Activated CD4-positive, alpha-beta T cell treated with anti-CD3 and anti-CD28 coated beads, Interleukin-2, amount 50 U/mL, for 4 hours (primary cell): Measurements from ENCODE around the gene GCH1.

Experiments
- DNase-seq, 2 experiments: peaks; one replicate each; pipeline ENCODE4 v3.0.0-alpha.2; 2020

Gene GCH1

DNA sequence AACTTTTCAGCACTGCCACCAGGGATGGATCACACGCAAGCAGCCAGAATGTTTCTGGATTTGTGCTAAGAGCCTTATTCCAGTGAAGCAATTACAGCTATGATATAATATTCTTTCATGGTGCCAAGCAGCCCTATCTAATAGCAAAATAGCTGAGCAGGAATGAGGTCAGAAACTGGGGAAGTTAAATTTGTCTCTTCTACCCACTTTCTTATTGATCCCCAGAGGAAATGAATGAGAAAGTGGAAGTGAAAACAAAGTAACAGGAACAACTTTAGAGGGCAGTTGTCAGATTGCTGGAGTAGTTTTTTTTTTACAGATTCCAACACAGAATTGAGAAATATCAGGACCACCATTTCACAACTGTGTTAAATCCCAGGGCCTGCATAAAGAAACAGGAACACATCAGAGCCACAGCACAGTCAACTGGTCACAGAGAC, 44.8 kb downstream of the GCH1 start:
- DNase-seq: no peak

DNA sequence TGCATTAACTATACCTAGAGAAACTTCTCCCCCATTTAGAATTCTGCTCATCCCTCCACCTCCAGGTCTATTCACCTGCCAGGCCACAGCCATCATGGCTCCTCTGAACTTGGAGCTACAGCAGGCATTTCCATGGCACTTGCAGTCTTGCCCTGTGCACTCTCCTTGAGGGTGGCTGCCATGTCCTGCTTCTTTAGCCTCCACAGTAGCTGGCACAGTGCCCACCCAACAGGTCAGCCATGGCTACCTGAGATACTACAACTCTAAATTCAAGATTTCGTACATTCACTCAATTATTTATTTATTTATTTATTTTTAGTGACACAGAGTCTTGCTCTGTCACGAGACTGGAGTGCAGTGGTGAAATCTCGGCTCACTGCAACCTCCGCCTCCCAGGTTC, 46.5 kb downstream of the GCH1 start:
- DNase-seq: no peak

GRCh38 chr14:54854181-54854580, 48.4 kb downstream of the GCH1 start:
- DNase-seq: no peak

- no peak for DNase-seq
These were observed 49.3 kb downstream of the GCH1 start for GRCh38 chr14:54853339-54853738.

DNA sequence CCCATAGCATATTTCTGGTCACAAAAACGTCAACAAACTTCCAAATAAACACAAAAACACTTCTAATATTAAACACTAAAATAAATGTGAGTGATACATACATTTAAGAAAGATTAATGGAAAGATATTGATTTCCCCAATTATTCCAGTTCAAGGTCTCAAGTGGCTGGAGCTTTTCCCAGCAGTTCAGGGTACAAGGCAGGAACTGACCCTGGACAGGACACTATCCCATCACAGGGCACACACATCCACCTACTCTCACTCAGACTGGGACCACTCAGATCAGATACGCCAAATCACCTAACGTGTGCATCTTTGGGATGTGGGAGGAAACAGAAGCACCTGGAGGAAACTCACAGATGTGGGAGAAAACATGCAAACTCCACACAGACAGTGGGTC, 50.4 kb downstream of the GCH1 start:
- DNase-seq: no peak

GRCh38 chr14:54848910-54849309, 53.7 kb downstream of the GCH1 start:
- no peak for DNase-seq

DNA sequence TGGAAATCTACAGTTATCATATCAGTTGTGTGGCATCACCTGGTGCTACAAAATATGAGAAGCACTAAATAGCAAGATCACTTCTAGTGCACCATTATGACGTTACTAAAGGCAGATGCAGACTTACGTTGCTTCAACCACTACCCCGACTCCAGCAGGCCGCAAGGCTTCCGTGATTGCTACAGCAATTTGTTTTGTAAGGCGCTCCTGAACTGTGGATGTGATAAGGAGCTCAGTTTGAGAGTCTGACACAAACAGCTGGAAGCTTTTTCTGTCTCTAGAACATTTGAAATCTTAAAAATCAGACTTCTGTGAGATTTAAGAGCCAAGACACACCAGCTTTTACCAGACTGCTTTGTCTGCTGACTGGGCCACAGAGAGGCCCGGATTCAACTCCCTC, 57.0 kb downstream of the GCH1 start:
- no peak for DNase-seq

DNA sequence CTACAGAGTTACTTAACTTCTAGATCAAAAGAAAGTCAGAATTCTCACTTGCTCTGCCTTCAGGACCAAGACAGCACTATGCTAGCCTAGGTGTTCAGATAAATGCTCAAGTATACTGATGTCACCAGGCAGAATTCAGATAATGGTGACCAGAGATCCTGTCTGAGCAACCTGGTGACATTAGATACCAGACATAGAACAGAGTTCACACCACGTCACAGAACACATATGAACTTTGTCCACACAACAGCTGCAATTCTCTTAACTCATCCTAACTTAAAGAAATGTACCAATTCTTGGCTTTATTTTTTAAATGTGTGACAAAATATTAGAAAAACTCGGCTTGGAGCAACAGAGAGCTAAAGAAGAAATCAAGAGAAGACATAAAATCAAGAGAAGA, 58.1 kb downstream of the GCH1 start:
- no peak for DNase-seq

GRCh38 chr14:54840798-54841197, 61.8 kb downstream of the GCH1 start:
- no peak for DNase-seq

GRCh38 chr14:54840336-54840735, 62.3 kb downstream of the GCH1 start:
- DNase-seq: no peak

DNA sequence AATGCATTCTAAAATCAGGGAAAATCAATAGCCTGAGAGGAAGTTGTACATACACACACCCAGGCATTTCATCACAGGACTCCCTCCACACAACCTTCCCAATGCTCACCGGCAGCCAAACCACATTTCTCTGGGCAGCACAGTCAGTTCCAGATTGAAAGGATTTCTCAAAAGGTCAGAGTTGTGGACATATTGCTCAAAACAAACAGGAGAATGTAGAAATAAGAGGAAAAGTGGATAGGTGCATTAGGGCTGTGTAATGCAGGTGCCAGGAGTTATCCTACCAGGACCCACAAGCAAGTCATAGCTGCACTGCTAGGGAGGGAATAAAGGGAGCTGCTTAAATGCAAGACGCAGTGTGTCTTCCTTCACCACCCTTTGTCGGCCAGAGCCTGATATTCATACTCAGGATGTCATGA, 62.9 kb downstream of the GCH1 start:
- no peak for DNase-seq

DNA sequence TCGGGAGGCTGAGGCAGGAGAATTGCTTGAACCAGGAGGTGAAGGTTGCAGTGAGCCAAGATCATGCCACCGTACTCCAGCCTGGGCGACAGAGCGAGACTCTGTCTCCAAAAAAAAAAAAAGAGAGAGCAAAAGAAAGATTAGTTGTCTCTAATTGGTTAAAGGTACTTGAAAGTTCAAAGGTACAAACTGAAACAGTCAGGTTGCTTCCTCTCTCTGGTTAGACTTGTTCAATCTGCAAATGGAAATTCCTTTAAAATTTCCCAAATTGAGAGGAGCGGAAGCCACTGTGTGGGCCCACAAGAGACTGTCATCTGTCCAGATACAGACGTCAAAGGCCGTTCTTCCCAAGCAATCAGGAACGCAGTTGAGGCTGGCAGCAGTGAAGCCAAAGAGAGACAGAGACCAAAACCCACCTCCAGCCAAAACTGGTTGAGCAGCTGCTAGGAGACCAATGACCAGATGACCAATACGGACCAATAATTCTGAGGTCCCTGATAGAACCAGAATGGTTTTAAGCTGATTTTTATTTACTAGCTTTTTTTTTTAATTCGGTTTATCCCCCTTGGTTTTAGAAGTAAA, 63.6 kb downstream of the GCH1 start:
- no peak for DNase-seq

DNA sequence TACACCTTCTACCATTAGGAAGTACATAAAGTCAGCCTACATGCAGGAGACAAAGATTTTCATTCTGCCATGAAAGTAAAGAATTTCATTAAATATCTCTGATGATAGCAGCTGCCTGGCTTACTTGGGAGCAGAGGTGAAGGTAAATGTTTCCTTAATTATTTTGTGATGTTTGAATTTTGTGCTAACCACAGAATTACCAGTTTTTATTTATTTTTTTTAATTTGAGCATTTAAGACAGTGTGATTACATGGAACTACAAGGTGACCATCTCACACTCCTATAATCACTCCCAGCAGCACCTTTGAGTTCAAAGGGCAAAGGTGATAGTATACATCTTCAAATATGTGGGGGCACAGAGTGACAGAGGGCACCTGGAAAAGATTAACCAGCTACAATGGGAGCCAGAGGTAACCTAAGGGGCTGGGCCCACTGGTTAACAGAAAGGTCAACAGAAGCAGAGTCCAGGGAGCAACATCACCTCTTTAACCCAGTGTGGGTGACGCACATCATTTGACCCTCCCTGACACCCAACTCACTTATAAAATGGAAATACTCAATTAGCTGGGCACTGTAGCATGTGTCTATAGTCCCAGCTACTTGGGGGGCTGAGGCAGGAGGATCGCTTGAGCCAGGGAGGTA, 65.0 kb downstream of the GCH1 start:
- DNase-seq: no peak

DNA sequence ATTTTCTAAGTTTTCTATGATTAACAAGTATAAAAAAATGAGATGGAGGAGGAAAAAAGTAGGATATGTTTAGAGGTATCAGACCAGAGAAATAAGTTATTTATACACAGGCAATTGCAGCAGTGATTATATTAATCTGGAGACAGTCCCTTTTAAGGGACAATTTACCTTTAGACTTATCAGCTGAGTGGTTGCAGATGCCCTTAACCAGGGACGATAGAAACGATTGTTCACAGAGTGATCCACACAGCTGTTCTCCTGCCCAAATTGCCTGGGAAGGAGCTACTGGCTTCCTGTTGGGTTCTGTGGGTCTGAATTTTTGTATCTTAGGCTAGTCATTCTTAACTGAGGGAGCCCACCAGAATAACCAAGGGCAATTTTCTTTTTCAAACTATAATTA, 66.4 kb downstream of the GCH1 start:
- DNase-seq: no peak

GRCh38 chr14:54834727-54835126, 67.9 kb downstream of the GCH1 start:
- no peak for DNase-seq

- no peak for DNase-seq
These were observed 68.5 kb downstream of the GCH1 start for GRCh38 chr14:54834081-54834480.

DNA sequence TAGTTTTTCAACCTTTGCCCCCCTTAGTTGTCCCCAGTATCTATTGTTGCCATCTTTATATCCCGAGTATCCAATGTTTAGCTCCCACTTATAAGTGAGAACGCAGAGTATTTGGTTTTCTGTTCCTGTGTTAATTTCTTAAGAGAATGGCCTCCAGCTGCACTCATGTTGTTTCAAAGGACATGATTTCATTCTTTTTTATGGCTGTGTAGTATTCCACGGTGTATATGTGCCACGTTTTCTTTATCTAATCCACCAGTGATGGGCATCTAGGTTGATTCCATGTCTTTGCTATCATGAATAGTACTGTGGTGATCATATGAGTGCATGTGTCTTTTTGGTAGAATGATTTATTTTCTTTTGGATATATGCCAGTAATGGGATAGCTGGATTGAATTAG, 72.0 kb downstream of the GCH1 start:
- DNase-seq: no peak

GRCh38 chr14:54829486-54830224, 73.0 kb downstream of the GCH1 start:
- no peak for DNase-seq

- no peak for DNase-seq
These were observed 74.6 kb downstream of the GCH1 start for GRCh38 chr14:54828037-54828436.

DNA sequence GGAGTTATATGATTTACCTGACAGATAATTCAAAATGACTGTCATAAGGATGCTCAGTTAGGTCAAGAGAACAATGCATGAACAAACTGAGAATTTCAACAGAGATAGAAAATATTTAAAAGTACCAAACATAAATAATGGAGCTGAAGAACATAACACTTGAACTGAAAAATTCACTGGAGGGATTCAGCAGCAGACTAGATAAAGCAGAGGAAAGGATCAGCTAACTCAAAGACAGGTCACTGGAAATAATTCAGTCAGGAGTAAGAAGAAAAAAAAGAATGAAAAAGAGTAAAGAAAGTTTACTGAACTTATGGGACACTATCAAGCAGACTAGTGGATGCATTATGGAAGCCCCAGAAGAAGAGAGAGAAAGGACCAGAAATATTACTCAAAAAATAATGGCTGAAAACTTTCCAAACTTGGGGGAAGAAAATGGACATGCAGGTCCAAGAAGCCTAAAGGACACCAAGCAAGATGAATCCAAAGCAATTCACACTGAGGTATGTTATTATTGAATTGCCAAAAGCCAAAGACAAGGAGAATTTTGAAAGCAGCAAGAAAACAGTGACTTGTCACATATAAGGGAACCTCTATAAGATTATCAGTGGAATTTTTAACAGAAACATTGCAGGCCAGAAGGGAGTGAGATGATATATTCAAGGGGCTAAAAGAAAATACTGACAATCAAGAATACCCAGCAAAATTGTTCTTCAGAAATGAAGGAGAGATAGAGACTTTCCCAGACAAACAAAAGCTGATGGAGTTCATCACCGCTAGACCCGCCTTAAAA, 78.7 kb downstream of the GCH1 start:
- DNase-seq: no peak

- DNase-seq: no peak
These were observed 79.9 kb downstream of the GCH1 start for GRCh38 chr14:54822685-54823084.

DNA sequence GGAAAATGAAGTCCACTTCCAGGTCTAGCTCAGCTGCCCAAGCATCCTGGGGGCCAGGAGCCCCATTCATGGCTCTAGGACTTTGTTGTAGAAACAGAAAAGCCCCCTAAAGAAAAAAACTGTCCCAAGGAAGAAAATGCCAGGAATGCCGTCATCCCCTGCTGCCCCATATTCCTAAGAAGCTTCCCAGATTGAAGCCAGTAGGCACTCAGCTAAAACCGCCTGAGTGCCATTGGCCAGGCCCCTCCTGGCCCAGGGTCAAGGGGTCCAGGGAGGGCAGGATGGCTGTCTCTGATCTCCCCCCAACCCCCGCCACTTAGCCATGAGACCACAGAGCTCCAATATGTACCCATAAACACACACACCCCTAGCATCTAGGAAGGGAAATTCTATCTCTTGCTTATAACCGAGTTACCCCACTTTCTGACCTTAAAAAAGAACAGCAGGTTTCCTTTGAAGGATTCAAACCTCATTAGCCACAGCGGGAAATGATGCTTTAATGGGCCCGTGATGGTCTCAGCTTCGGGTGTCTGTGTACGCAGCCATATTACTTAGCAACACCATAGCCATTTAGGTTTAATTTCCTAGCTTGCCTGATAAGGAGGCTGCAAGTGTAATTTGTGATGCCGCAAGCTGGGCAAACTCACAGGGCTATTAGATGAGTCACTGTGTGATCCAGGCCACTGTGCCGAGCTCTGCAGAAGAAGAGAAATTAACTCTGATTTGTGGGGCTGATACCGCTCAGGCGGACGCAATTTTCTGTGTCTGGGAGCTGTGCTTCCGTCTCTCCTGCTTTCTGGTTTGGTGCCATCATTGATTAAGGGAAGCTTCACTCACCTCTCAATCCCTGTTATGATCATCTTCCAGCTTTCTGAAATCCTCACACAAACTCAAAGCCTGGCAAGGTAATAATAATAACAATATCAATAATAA, 84.2 kb downstream of the GCH1 start:
- DNase-seq: no peak
